DMS53 (cell line): ENCODE measurements around the gene CFAP74.
"Not testable (repeated sequence)": the region's sequence is repeated elsewhere in the genome, so short reads cannot be mapped to it uniquely, and the experiment has no call there.

ENCODE experiments used
- DNase-seq: peaks from one replicate; lab custom pipeline; 2025; lab: John Stamatoyannopoulos, UW

CFAP74 gene

DNA sequence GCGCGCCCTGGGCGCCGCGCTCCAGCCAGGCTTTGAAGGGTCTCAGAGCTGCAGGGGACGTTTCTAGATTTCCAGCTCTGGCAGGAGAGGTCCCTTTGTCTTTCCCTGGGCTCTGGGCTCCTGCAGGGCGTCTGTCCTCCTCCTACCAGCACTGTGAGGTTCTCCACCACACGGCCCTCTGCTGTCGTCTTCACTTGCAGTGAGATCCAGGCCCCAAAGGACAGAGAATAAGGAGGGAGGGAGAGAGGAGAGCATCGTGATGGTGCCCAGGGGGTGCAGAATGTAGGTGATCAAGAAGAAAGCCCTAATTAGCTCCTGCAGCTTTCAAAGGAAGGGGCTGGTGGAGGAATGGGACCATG, 108.5 kb downstream of the CFAP74 start:
- DNase-seq, result no peak

DNA sequence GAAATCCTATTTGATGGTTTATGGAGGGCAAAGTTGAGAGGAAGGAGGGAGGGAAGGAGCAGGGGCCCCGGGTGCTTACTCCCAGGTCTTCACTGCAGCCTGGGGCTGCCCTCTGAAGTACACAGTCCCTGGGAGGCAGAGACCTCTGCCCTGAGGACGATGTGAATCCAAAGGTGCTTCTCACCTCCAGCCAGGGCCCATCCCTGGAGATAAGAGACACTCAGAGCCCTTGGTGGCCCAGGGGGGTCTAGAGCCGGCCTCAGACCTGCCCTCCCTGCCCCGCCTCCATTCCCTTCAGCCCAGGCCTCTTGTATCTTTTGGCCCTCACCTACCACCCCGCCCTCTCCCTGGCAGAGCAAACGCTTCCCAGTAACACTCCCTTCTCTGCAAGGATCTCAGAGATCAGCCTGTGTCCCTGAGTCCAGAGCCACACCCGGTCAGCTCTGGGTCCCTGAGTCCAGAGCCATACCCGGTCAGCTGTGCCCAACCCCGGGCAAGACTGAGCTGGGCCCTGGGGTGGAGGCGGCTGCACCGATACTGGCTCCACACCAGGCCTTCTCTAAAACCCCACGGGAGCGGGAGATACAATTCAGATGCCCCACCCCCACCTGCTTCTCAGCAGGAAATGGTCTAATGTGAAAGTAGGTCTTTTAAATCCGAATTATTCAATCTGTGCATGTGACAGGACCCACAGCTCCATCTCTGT, 109.1 kb downstream of the CFAP74 start:
- DNase-seq, result peak; percentile 60

DNA sequence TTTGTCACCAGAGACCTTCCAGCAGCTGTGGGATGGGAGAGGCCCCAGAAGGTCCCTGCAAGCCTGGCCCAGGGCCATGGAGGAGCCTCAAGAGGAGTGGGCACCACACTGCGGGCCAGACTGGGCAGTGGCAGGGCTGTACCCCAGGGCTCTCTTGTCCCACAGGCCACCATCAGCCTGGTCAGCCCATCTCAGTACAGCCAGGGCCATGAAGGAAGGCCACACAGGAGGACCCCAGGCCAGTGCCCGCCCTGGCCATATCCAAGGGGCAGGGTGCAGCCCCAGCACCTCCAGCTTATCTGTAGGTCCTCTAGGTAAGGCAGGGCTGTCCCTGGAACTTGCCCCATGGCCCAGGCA, 109.6 kb downstream of the CFAP74 start:
- DNase-seq, result no peak

DNA sequence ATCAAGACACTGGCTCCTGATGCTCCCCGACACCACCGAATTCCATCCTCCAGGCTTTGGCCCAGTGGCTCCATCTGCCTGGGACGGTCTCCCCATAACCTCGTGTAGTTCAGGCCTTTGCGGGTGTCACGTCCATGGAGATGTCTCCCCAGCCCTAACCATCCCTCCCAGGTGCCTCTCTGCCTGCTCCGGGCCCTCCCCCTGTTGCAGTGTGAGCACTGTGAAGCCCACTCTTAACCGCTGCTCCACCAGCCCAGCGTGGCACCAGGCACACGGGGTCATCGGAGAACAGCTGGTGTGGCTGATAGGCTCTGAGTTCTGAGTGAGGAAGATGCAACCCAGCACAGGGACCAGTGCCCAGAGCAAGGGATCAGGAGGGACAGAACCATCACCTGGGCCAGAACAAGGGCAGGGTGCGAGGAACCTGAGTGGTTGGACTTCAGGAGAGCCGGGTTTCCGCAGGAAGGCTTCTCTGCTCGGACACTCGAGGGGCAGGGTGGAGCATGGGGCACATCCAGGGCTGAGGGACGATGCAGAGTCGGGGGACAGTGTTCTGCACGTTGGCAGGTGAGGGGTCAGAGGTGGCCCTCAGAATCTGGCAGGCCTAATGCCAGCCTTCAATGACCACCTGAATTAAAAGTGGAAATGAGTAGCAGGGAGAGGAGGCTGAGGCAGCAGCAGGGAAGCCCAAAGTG, 110.1 kb downstream of the CFAP74 start:
- DNase-seq, result no peak

DNA sequence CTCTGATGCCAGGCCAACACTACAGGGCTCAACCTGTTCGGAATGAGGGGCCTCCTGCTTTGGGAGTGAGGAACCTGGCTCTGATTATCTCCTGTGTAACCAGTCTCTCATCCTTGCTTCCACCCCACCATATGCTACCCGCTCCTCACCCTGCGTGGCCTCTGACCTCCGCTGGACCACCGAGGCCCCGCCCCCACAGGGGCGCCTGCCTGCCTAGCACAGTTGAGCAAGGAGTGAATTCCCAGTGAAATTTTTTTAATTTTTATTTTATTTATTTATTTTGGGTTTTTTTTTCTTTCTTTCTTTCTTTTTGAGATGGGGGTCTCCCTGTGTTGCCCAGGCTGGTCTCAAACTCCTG, 110.8 kb downstream of the CFAP74 start:
- DNase-seq, result no peak

DNA sequence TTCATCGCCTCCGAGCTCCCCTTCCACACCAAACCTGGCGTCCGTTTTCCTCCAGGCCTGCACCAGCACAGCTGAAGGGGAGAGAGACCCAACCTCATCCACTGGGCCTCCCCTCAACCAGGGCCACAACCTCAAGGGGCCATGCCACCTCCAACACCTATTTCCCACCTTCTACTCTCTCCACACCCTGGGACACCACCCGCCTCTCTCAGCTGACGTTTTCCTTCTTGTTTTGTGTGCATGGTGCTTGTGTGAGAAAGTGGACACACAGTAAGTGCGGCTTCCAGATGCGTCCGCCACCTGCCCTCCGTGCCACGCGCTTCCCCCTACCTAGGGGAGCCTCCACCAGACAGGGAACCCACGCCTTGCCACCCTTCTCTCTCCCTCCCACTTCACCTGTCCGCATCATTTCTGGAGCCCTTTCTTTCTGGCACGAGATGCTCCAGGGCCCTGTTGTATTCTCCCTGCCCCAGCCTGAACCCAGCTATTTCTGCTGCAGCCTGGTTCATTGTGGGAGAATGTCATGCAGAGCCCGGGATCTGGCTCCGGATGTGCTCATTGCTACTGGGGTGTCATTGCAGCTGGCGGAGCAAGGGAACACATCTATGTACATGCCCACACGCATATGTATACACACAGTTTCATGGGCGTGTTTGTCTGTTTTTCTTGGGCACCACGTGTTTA, 111.4 kb downstream of the CFAP74 start:
- no peak for DNase-seq

DNA sequence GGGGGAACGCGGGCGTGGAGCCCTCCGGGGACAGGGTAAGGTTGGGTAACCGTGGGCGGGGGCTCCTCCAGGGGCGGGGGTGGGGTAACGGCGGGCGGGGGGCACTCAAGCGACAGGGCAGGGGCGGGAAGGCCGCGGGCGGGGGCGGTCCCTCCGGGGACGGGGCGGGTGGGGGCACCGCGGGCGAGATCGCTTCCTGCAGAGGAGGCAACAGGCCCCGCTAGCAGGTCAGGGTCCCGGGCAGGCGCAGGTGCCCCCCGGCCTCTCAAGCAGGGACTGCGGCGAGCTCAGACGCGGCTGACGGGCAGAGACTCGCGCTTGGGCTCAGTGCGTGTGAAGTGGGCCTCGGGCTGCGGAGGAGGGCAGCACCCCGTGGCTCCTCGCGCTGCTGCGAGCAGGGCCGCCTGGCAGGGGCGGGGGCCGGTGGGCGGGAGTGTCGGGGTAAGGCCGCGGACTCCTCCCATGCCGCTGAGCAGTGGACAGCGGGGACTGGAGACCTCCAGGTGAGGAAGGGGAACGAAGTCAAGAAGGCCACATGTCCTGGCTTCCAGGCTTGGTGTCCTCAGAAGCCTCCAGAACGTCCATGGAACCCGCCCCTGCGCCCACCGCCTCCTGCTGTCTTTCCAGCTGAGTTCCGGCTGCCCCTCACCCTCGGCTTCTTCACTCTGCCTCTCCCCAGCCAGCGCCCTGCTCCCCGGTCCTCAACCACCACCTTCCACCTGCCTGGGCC, 112.1 kb downstream of the CFAP74 start:
- DNase-seq, result peak; percentile 73

DNA sequence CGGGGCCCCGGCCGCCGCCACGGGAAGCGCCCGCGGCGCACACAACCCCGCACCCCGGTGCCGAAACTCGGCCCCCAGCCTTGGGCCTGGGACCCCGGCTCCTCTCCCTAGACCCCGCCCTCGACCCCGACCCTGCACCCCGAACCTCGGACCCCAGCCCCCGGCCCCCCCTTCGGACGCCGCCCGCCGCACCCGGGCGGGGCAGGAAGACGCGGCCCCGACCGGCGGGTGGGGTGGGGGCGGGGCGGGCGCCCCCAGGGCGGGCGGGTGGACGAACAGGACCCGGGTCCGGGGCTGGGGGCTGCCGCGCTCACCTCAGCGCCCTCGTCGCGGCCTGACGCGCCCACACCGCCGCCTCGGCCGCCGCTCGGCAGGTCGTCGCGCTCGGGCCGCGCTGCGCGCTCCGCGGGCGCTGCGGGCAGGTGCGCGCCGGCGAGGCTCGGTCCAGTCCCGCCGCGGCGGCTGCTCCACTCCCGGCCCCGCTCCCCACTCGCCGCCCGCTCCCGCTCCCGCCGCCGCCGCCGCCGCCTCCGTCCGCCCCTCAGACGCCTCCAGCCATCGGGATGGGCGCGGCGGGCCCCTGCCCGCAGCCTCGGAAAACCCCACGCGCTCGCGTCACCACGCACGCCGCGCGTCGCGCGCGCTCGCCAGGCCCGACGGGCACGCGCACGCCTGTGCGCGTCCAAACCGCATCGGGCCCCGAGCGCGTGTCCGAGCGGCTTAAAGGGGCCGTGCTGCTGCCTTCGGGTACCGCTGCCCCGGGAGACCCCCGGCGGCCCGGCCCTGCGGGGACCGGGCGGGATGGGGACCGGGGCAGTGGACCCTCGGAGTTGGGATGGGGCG, 112.9 kb downstream of the CFAP74 start, which contains the start of gene GNB1:
TSS of gene GNB1 (minus strand) at position 582 of the 843 bp plus-strand sequence. CDS start 65,634 bp downstream, outside the sequence.
- peak; percentile 96 for DNase-seq

DNA sequence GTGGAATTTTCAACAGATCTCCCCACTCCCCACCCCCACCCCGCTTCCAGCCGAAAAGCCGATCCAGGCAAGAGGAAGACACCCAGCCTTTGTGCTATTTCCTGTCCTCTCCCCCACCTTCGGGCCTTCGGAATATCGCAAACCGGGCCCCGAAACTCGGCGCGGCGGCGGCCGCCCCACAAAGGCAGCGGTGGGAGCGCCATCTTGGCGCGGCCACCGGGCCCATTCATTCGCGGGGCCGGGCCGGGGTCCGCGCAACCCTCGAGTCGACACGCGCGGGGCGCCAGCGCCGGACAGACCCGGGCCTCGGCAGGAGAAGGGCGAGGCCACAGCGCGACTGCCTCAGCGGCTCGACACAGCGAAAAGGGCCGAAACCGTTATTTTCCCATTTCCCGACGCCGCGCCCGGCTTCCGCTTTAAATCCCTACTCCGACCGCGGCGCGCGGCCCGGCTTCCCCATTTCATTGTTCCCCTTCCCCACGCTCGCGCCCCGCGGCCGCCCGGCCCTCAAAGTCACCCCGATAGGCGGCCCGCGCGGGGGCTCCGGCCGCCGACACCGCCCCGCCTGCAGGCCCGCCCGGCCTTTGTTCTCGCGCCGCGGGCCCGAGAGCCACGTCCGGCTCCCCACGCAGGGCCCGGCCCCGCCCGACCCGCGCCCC, 113.6 kb downstream of the CFAP74 start:
- peak; percentile 74 for DNase-seq

DNA sequence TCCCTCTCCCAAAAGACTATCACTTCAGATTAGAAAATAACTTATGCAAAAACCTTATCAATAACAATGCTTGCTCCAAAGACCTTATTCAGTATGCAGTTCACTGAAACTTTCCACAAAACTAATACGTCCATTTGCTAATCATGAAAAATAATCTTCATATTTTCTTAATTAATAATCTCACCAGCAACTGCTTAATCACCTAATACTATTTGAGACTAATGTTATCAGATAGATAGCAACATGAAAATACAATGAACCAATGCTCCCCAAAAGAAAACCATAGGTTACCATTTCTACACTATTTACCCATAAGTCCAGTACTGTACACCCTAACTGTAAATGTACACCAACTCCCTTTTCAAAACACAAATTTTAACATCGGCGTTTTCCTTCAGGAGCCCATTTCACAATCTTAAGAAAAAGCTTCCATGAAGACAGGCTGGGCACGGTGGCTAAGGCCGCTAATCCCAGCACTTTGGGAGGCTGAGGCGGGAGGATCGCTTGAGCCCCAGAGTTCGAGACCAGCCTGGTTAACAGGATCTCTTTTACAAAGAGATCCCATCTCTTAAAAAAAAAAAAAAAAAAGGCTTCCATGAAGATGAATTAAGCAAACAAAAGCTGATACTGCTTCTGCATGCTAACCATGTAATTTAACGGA, 114.4 kb downstream of the CFAP74 start:
- DNase-seq, result peak; percentile 38

DNA sequence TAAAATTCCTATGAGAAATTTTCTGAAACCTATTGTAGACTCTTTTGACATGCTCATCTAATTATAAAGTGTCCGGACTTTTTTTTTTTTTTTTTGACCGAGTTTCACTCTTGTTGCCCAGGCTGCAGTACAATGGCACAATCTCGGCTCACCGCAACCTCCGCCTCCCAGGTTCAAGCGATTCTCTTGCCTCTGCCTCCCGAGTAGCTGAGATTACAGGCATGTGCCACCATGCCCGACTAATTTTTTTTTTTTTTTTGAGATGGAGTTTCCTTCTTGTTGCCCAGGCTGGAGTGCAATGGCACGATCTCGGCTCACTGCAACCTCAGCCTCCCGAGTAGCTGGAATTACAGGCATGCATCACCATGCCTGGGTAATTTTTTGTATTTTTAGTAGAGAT, 119.7 kb downstream of the CFAP74 start:
- DNase-seq, result not testable (repeated sequence)

DNA sequence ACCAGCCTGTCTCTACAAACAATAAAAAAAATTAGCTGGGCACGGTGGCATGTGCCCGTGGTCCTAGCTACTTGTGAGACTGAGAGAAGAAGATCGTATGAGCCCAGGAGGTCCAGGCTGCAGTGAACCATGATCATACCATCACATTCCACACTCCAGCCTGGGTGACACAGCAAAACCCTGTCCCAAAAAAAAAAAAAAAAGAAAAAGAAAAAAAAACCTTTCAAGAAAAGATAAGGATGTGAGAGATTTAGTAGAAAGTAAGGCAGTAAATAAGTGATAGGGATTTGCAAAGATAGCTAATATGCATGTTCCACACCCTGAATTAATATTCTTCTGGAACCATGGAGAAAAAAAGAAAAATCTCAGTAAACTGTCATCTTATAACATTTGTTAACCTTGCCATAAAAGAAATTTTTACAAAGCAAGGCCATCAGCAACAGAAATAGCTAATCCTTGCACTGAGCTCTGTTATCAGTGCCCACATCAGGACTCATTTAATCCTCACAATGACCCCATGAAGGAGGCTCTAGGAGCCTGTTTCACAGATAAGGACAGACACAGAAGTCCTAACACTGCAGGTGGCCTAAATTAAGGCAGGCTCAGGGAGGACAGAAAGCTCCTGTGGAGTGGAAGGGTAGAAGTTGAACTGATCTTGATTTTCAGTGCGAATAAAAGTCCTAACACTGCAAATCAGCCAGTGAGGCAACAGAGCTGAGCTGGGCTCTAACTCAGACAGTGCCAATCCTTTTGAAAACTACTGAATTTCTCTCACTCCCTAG, 120.3 kb downstream of the CFAP74 start:
- DNase-seq, result no peak

DNA sequence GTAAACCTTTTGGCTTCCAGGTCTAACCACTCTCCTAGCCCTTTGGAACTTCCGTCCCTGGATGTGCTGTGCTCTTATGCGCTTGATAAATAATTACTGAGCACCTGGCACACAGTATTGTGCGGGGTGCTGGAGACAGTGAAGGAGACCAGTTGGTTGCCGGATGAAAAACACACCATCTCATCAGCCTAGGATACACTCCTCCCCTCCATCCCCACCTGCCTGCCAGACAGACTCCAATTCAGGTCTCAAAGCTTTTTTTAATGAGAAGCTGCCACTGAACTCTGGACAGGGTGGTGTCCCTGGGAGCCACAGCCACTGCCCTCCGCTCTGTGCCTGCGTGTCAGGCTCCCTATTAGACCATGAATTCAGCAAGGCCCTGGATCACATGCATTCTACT, 121.9 kb downstream of the CFAP74 start:
- DNase-seq, result no peak

DNA sequence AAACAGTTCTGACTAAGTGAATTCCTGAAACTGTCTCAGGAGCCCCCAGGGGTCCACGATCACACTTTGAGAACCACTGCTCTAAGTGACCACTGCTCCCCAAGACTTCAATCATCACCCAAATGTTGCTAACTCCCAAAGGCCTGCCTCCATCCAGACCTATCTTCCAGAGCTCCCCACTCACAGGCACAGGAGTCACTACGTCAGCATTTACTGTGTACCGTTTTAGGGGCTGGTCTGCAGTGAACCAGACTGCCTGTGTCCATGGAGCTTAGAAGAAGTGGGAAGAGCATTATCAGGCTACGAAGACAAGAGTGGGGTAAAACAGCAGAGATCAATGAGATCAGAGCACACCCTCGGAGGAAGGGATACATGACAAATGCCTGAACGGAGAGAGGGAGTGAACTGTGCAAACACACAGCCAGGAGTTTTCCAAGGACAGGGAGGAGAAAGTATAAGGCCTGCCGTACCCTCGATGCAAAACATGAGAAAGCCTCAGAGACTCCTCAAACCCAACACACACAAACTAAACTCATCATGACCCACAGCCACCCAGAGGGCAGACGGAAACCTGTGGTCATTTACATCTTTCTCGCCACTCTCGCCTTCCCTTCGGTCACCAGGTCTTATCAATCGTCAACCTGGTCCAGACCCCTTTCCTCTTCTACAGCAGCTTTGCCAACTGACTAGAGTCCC, 122.8 kb downstream of the CFAP74 start:
- DNase-seq, result no peak

DNA sequence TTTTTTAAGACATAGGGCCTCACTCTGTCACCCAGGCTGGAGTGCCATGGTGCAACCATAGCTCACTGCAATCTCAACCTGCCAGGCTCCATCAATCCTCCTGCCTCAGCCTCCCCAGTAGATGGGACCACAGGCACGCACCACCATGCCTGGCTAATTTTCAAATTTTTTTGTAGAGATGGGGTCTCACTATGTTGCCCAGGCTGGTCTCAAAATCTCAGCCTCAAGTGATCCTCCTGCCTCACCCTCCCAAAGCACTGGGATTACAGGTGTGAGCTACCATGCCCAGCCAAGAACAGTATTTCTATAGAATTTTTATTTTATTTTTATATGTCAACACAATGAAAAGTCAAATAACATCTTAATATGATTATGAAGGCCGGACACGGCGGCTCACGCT, 123.6 kb downstream of the CFAP74 start:
- no peak for DNase-seq

DNA sequence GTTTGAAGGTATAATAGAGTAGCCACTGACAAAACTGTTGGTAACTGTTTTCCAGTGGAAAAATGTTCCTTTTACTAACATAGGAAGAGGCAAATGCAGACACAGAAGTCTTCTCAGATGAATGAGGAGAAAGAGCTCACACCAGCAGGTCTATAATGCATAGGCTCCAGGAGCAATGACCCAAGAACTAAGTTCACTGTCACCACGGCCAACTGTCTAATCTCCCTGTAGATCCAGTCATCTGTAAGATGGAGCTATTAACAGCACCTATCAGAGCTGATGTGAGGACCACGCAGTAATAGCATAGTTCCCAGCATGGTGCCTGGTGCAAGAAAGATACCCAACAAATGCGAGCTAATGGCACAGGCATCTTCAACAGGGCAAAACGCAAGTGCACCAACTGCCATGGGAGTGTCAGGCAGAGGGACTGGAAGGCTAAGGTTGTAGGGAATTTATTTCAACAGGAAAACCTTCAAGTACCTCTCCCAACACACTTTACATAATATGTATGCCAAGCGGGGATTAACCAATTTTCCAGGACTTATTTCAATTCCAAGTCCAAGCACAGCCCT, 125.6 kb downstream of the CFAP74 start:
- no peak for DNase-seq

DNA sequence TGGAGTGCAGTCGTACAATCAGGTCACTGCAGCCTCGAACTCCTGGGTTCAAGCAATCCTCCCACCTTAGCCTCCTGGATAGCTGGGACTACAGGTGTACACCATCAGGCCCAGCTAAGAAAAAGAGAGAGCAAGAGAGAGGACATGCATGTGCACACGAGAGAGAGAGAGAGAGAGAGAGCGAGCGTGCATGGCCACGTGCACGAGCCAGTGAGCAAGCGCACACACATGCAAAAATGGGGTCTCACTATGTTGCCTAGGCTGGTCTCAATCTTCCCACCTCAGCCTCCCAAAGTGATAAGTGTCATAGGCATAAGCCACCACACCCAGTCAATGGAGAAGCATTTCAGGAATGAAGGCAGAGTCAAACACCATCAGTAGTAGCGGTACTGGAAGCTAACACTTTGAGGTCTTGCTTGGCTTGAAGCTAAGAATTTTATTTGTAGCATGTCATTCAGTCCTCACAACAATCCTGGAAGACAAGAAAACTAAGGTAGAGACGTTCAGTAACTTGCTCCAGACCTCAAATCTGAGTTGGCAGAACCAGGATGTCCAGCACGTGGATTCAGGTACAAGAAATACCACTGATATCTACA, 127.2 kb downstream of the CFAP74 start:
- DNase-seq, result no peak

DNA sequence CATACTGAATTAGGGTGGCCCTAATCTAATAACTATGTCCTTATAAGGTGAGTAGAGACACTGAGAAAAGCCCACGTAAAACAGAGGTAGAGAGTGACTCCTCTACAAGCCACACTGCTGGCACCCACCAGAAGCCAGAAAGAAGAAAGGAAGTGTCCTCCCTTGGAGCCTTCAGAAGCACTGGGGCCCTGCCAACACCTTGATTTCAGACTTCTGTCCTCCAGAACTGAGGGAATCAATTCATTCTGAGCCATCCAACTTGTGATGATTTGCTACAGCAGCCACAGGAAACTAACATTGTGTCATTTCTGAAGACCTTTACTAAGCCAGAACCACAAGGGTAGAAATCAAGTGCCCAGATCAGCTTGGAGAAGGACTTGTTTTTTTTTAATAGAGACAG, 127.7 kb downstream of the CFAP74 start:
- no peak for DNase-seq
